Neural progenitor cell (in vitro differentiated cells): ENCODE measurements around the gene AUTS2. TPM values are rescaled to one million over a fixed set of nuclear protein-coding genes. Genes with fewer than 3 reads are reported as not detected.

ENCODE experiments used
- DNase-seq: peaks from one replicate; pipeline ENCODE4 v3.0.0-alpha.2; 2016; ENCODE audit warnings: low spot score
- H2AFZ ChIP-seq: fragments of 200-600 bp; sonication (generic); replicated peaks from 2 replicates; pipeline ENCODE4 v1.6.1; 2016; ENCODE audit warnings: antibody characterized with exemption
- H3F3A ChIP-seq: fragments of 200-600 bp; sonication (generic); 2 replicates; pipeline ENCODE4 v1.6.1; 2016; ENCODE audit warnings: antibody characterized with exemption, low read depth
- H3K27ac ChIP-seq: fragments of 200-600 bp; sonication (generic); 2 replicates; pipeline ENCODE4 v1.5.1; 2016; ENCODE audit warnings: mild to moderate bottlenecking
- H3K27me3 ChIP-seq: fragments of 200-600 bp; sonication (generic); 2 replicates; pipeline ENCODE4 v1.6.1; 2016; ENCODE audit warnings: mild to moderate bottlenecking, moderate library complexity
- H3K36me3 ChIP-seq: fragments of 200-600 bp; sonication (generic); 2 replicates; pipeline ENCODE4 v1.5.1; 2016
- H3K4me1 ChIP-seq: fragments of 200-600 bp; sonication (generic); 2 replicates; pipeline ENCODE4 v1.6.1; 2016; ENCODE audit warnings: mixed run types
- H3K4me2 ChIP-seq: fragments of 200-600 bp; sonication (generic); 2 replicates; pipeline ENCODE4 v1.6.1; 2016
- H3K4me3 ChIP-seq: fragments of 200-600 bp; sonication (generic); 2 replicates; pipeline ENCODE4 v1.5.1; 2016
- H3K79me2 ChIP-seq: fragments of 200-600 bp; sonication (generic); 2 replicates; pipeline ENCODE4 v1.6.1; 2016; ENCODE audit warnings: low read depth
- H3K9ac ChIP-seq: fragments of 200-600 bp; sonication (generic); 2 replicates; pipeline ENCODE4 v1.6.1; 2016
- H3K9me3 ChIP-seq: fragments of 200-600 bp; sonication (generic); 2 replicates; pipeline ENCODE4 v1.5.1; 2016; ENCODE audit warnings: low read depth
- H4K20me1 ChIP-seq: fragments of 200-600 bp; sonication (generic); 2 replicates; pipeline ENCODE4 v1.6.1; 2016; ENCODE audit warnings: low read depth
- H3K27ac Mint-ChIP-seq: 3 replicates; pipeline ENCODE4 v1.8.0; 2021; ENCODE audit warnings: mixed read lengths
- H3K27me3 Mint-ChIP-seq: 2 replicates; pipeline ENCODE4 v1.8.0; 2022; ENCODE audit warnings: low read depth, mild to moderate bottlenecking, inconsistent platforms, moderate library complexity, mixed read lengths; ENCODE audit not compliant: insufficient read depth
- H3K36me3 Mint-ChIP-seq: 3 replicates; pipeline ENCODE4 v1.8.0; 2021; ENCODE audit warnings: mixed read lengths
- H3K4me1 Mint-ChIP-seq: 3 replicates; pipeline ENCODE4 v1.8.0; 2021; ENCODE audit warnings: mixed read lengths
- H3K4me3 Mint-ChIP-seq: 3 replicates; pipeline ENCODE4 v1.8.0; 2021; ENCODE audit warnings: mild to moderate bottlenecking, moderate library complexity, mixed read lengths
- H3K9me3 Mint-ChIP-seq: 3 replicates; pipeline ENCODE4 v1.8.0; 2020; ENCODE audit warnings: mixed read lengths
- EZH2 ChIP-seq: fragments of 200-600 bp; sonication (generic); IDR thresholded peaks from 2 replicates; pipeline ENCODE4 v1.6.1; 2017; ENCODE audit warnings: antibody characterized with exemption, mild to moderate bottlenecking, moderate library complexity
- EZH2phosphoT487 ChIP-seq: fragments of 200-600 bp; sonication (generic); IDR thresholded peaks from 2 replicates; pipeline ENCODE4 v1.6.1; 2017; ENCODE audit warnings: antibody characterized with exemption
- total RNA-seq: library from RNA; depleted of rRNA; stranded (reverse); fragments of >200 nt; gene quantifications from 2 replicates; pipeline ENCODE4 v1.2.3, GENCODE V29; 2015; ENCODE audit warnings: low replicate concordance
- TF ChIP-seq, protein P1 (sequence below): fragments of 200-600 bp; sonication (generic); IDR thresholded peaks from 2 replicates; pipeline ENCODE4 v1.5.1; 2017; ENCODE audit warnings: antibody characterized with exemption, mild to moderate bottlenecking

The AUTS2 gene
- total RNA-seq, 1 donor from 2014 or later: 50.0 TPM

DNA sequence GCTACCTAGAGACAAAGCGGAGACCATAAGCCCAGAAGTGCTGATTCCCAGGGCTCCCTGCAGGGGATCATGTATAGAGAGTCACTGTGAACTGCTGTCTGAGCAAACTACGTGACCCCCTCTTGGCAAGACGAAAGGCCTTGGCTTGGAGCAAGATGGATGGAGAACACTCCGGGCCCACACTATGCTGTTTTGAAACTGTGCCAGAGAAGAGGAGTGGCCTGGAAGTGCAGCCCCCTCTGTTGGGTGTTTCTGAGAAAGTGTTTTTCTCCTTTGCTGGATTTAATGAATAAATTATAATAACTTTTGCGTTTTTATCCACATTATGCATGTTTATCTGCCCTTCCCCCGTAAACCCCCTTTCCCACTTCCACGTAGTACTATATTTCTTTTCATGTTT, 894.4 kb downstream of the AUTS2 start:
- no peak overlapping the region for H3K27ac Mint-ChIP-seq
- no peak overlapping the region for H3K27ac ChIP-seq
- no peaks in the 10 kb centered on the region for H3K36me3 ChIP-seq
- no peaks in the 10 kb centered on the region for H3K79me2 ChIP-seq
- H3K4me2 ChIP-seq: no peak overlapping the region
- H3F3A ChIP-seq: no peaks in the 10 kb centered on the region
- no peaks in the 10 kb centered on the region for H3K27me3 Mint-ChIP-seq
- no peak for DNase-seq
- TF ChIP-seq EZH2 (no peak), EZH2phosphoT487 (no peak)
- TF ChIP-seq, protein P1, sequence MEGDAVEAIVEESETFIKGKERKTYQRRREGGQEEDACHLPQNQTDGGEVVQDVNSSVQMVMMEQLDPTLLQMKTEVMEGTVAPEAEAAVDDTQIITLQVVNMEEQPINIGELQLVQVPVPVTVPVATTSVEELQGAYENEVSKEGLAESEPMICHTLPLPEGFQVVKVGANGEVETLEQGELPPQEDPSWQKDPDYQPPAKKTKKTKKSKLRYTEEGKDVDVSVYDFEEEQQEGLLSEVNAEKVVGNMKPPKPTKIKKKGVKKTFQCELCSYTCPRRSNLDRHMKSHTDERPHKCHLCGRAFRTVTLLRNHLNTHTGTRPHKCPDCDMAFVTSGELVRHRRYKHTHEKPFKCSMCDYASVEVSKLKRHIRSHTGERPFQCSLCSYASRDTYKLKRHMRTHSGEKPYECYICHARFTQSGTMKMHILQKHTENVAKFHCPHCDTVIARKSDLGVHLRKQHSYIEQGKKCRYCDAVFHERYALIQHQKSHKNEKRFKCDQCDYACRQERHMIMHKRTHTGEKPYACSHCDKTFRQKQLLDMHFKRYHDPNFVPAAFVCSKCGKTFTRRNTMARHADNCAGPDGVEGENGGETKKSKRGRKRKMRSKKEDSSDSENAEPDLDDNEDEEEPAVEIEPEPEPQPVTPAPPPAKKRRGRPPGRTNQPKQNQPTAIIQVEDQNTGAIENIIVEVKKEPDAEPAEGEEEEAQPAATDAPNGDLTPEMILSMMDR: peak; percentile 22
- no peak overlapping the region for H3K9ac ChIP-seq
- H3K4me3 ChIP-seq: no peak overlapping the region
- H3K36me3 Mint-ChIP-seq: peaks cover 8% of the 10 kb centered on the region
- no peaks in the 10 kb centered on the region for H3K9me3 Mint-ChIP-seq
- no peak overlapping the region for H2AFZ ChIP-seq
- peaks cover 9% of the 10 kb centered on the region for H3K4me1 Mint-ChIP-seq
- no peak overlapping the region for H3K4me3 Mint-ChIP-seq
- no peaks in the 10 kb centered on the region for H3K9me3 ChIP-seq
- no peaks in the 10 kb centered on the region for H3K27me3 ChIP-seq
- H3K4me1 ChIP-seq: no peaks in the 10 kb centered on the region
- H4K20me1 ChIP-seq: no peaks in the 10 kb centered on the region

DNA sequence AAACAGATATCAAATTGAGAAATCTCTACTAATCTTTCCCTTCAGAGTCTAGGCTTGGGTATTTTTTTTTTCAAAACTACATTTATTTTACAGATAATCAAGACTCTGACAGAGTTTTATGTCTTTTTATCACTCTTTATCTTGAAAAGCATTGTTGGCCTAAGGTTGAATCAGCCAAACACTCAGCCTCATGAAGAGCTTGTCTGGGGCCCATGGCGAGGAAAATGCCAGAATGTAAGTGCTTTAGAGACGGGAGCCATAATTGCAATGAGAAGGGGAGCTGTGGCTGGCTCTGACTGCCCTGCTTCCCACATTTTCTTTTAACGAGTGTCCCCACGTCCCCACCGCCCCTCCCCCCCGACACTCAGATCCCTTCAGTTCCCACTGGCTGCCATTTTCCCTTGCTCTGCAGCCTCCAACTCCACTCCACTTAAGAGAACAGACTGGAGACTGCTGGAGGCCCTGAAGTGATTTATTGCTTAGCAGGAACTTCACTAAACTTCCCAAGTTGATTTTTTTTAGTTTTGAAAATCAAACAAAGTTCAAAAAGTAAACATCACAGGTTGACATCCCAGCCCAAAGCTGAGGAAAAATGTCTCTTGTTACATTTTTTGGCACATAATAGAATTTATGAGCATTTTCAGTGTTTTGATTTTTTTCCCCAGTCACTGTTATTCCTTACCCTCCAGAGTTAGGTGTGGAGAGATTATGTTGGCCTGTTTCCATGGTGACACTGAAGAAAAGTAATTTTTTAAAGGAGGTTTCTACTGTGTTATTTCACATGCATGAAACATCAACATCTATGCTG, 896.2 kb downstream of the AUTS2 start:
- no peak overlapping the region for H3K4me3 ChIP-seq
- H3K79me2 ChIP-seq: no peaks in the 10 kb centered on the region
- no peak for DNase-seq
- H3K9ac ChIP-seq: no peak overlapping the region
- no peaks in the 10 kb centered on the region for H3K36me3 ChIP-seq
- H3K27ac ChIP-seq: no peak overlapping the region
- H3K27me3 Mint-ChIP-seq: no peaks in the 10 kb centered on the region
- H3K9me3 Mint-ChIP-seq: no peaks in the 10 kb centered on the region
- H2AFZ ChIP-seq: no peak overlapping the region
- no peaks in the 10 kb centered on the region for H4K20me1 ChIP-seq
- H3K9me3 ChIP-seq: no peaks in the 10 kb centered on the region
- no peaks in the 10 kb centered on the region for H3K27me3 ChIP-seq
- no peaks in the 10 kb centered on the region for H3F3A ChIP-seq
- TF ChIP-seq EZH2phosphoT487 (no peak), EZH2 (no peak)
- TF ChIP-seq, protein P1: no peak
- H3K4me2 ChIP-seq: no peak overlapping the region
- H3K4me3 Mint-ChIP-seq: no peak overlapping the region
- no peak overlapping the region for H3K27ac Mint-ChIP-seq
- peaks cover 2% of the 10 kb centered on the region for H3K36me3 Mint-ChIP-seq
- peaks cover 9% of the 10 kb centered on the region for H3K4me1 Mint-ChIP-seq
- no peaks in the 10 kb centered on the region for H3K4me1 ChIP-seq

DNA sequence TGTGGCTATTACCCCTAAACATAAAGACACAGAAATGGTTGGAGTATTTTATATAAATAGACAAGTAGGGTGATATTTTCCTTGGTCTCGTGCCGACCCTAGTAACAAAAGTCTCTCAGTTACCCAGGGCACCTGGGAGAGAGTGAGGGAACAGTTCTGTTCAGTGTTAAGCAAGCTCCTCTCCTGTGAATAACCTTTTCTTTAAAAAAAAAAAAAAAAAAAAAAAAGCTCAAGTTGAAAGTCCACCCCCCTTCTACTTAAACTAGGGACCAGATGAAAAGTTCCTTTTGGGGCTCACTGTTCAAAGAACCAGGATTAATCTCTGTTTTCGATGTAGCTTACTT, 896.7 kb downstream of the AUTS2 start:
- Mint-ChIP-seq H3K27ac (no peak overlapping the region), H3K4me1 (peaks cover 9% of the 10 kb centered on the region), H3K27me3 (no peaks in the 10 kb centered on the region), H3K4me3 (no peak overlapping the region), H3K9me3 (no peaks in the 10 kb centered on the region), H3K36me3 (peaks cover 2% of the 10 kb centered on the region)
- no peaks in the 10 kb centered on the region for H3K27me3 ChIP-seq
- no peak overlapping the region for H3K27ac ChIP-seq
- DNase-seq: no peak
- no peak overlapping the region for H3K4me2 ChIP-seq
- H2AFZ ChIP-seq: no peak overlapping the region
- no peak overlapping the region for H3K4me3 ChIP-seq
- no peaks in the 10 kb centered on the region for H4K20me1 ChIP-seq
- no peaks in the 10 kb centered on the region for H3K9me3 ChIP-seq
- no peak overlapping the region for H3K9ac ChIP-seq
- H3F3A ChIP-seq: no peaks in the 10 kb centered on the region
- no peaks in the 10 kb centered on the region for H3K79me2 ChIP-seq
- no peaks in the 10 kb centered on the region for H3K36me3 ChIP-seq
- no peak for TF ChIP-seq EZH2
- TF ChIP-seq, protein P1: no peak
- TF ChIP-seq EZH2phosphoT487: no peak
- no peaks in the 10 kb centered on the region for H3K4me1 ChIP-seq
